Astrocyte (in vitro differentiated cells and primary cell): ENCODE results near the gene VRK1. TPM values are rescaled to one million over a fixed set of nuclear protein-coding genes. Genes with fewer than 3 reads are reported as not detected.

Experiments
- DNase-seq: peaks from one replicate; pipeline ENCODE4 v3.0.0-alpha.2; 2010; ENCODE audit warnings: low read depth
- FAIRE-seq: peaks from 2 replicates; lab custom pipeline; 2011; peaks lifted over from hg19 to GRCh38; lab: Jason Lieb, UNC
- H2AFZ ChIP-seq: 2 replicates; pipeline ENCODE4 v1.6.0; 2012; ENCODE audit warnings: low read depth, low read length, inconsistent platforms
- H3K27ac ChIP-seq: 2 replicates; pipeline ENCODE4 v1.5.1; 2011; ENCODE audit warnings: low read depth, low read length, inconsistent platforms
- H3K27me3 ChIP-seq: 2 replicates; pipeline ENCODE4 v1.6.0; 2011; ENCODE audit warnings: low read length, inconsistent platforms; ENCODE audit not compliant: insufficient read depth
- H3K36me3 ChIP-seq: 2 replicates; pipeline ENCODE4 v1.5.1; 2011; ENCODE audit warnings: low read length, inconsistent platforms; ENCODE audit not compliant: insufficient read depth
- H3K4me1 ChIP-seq: 2 replicates; pipeline ENCODE4 v1.5.1; 2011; ENCODE audit warnings: low read length, inconsistent platforms; ENCODE audit not compliant: insufficient read depth
- H3K4me2 ChIP-seq: 2 replicates; pipeline ENCODE4 v1.6.0; 2012; ENCODE audit warnings: low read length, inconsistent platforms
- H3K4me3 ChIP-seq: 2 replicates; pipeline ENCODE4 v1.5.1; 2011; ENCODE audit warnings: low read depth, mild to moderate bottlenecking, low read length, inconsistent platforms; ENCODE audit not compliant: insufficient read depth
- H3K79me2 ChIP-seq: 2 replicates; pipeline ENCODE4 v1.6.0; 2012; ENCODE audit warnings: mild to moderate bottlenecking, low read length, inconsistent platforms; ENCODE audit not compliant: insufficient read depth
- H3K9ac ChIP-seq: 2 replicates; pipeline ENCODE4 v1.6.0; 2012; ENCODE audit warnings: mild to moderate bottlenecking, low read length, inconsistent platforms
- H3K9me3 ChIP-seq: 2 replicates; pipeline ENCODE4 v1.5.1; 2012; ENCODE audit warnings: low read depth, mild to moderate bottlenecking, low read length, inconsistent platforms; ENCODE audit not compliant: insufficient read depth
- H4K20me1 ChIP-seq: 2 replicates; pipeline ENCODE4 v1.6.0; 2012; ENCODE audit warnings: low read length, inconsistent platforms; ENCODE audit not compliant: insufficient read depth
- H3K27ac Mint-ChIP-seq: one replicate; pipeline ENCODE4 v1.8.0; 2021; ENCODE audit warnings: mild to moderate bottlenecking, mixed read lengths; ENCODE audit not compliant: unreplicated experiment
- H3K27me3 Mint-ChIP-seq: one replicate; pipeline ENCODE4 v1.8.0; 2021; ENCODE audit warnings: low read depth, mixed read lengths; ENCODE audit not compliant: unreplicated experiment
- H3K36me3 Mint-ChIP-seq: one replicate; pipeline ENCODE4 v1.8.0; 2021; ENCODE audit warnings: low read depth, mixed read lengths; ENCODE audit not compliant: unreplicated experiment
- H3K4me1 Mint-ChIP-seq: one replicate; pipeline ENCODE4 v1.8.0; 2021; ENCODE audit warnings: low read depth, mixed read lengths; ENCODE audit not compliant: unreplicated experiment
- H3K4me3 Mint-ChIP-seq: one replicate; pipeline ENCODE4 v1.8.0; 2021; ENCODE audit warnings: mild to moderate bottlenecking, moderate library complexity, mixed read lengths; ENCODE audit not compliant: unreplicated experiment
- H3K9me3 Mint-ChIP-seq: one replicate; pipeline ENCODE4 v1.8.0; 2021; ENCODE audit warnings: mild to moderate bottlenecking, mixed read lengths; ENCODE audit not compliant: unreplicated experiment
- CTCF ChIP-seq: IDR thresholded peaks from 2 replicates; pipeline ENCODE4 v1.5.1; 2011; ENCODE audit warnings: low read depth, mild to moderate bottlenecking, inconsistent platforms, low read length, moderate library complexity; ENCODE audit not compliant: insufficient read depth
- EZH2 ChIP-seq: IDR thresholded peaks from 2 replicates; pipeline ENCODE4 v1.6.1; 2012; ENCODE audit warnings: mild to moderate bottlenecking, low read length, inconsistent platforms; ENCODE audit not compliant: insufficient read depth
- total RNA-seq: library from RNA; stranded (reverse); gene quantifications from 2 replicates; pipeline ENCODE4 v1.2.1, GENCODE V29; 2021

VRK1 gene
- total RNA-seq, 1 donor from 2014 or later = 11.6 TPM

GRCh38 chr14:96805956-96806355, 8.8 kb downstream of the VRK1 start:
- Histone ChIP-seq H3K4me2 (no peak overlapping the region), H3K36me3 (no peaks in the 10 kb centered on the region), H3K27ac (no peak overlapping the region), H3K4me3 (no peak overlapping the region), H3K9me3 (no peaks in the 10 kb centered on the region), H3K27me3 (no peaks in the 10 kb centered on the region), H4K20me1 (peaks cover 3% of the 10 kb centered on the region), H3K4me1 (no peaks in the 10 kb centered on the region), H3K9ac (no peak overlapping the region), H3K79me2 (peaks cover 98% of the 10 kb centered on the region), H2AFZ (no peak overlapping the region)
- FAIRE-seq (no peak), DNase-seq (no peak)
- H3K4me3 Mint-ChIP-seq = no peak overlapping the region
- H3K36me3 Mint-ChIP-seq = no peaks in the 10 kb centered on the region
- H3K27ac Mint-ChIP-seq = no peak overlapping the region
- peaks cover 2% of the 10 kb centered on the region for H3K4me1 Mint-ChIP-seq
- H3K27me3 Mint-ChIP-seq = no peaks in the 10 kb centered on the region
- TF ChIP-seq EZH2 (no peak), CTCF (no peak)
- peaks cover 2% of the 10 kb centered on the region for H3K9me3 Mint-ChIP-seq

- H3K4me1 ChIP-seq = peaks cover 3% of the 10 kb centered on the region
- Mint-ChIP-seq H3K4me3 (no peak overlapping the region), H3K36me3 (no peaks in the 10 kb centered on the region), H3K27ac (no peak overlapping the region), H3K27me3 (no peaks in the 10 kb centered on the region), H3K9me3 (peaks cover 2% of the 10 kb centered on the region), H3K4me1 (peaks cover 5% of the 10 kb centered on the region)
- no peak overlapping the region for H3K4me3 ChIP-seq
- no peak overlapping the region for H3K9ac ChIP-seq
- H3K27me3 ChIP-seq = no peaks in the 10 kb centered on the region
- H3K9me3 ChIP-seq = no peaks in the 10 kb centered on the region
- no peak for TF ChIP-seq CTCF
- no peak for TF ChIP-seq EZH2
- H4K20me1 ChIP-seq = peaks cover 3% of the 10 kb centered on the region
- no peaks in the 10 kb centered on the region for H3K36me3 ChIP-seq
- peaks cover 98% of the 10 kb centered on the region for H3K79me2 ChIP-seq
- FAIRE-seq = no peak
- H3K4me2 ChIP-seq = no peak overlapping the region
- H3K27ac ChIP-seq = no peak overlapping the region
- H2AFZ ChIP-seq = no peak overlapping the region
- DNase-seq = no peak
Measured at GRCh38 chr14:96806836-96807235, 9.7 kb downstream of the VRK1 start.

GRCh38 chr14:96808619-96809406, 11.6 kb downstream of the VRK1 start:
- no peak overlapping the region for H3K4me3 Mint-ChIP-seq
- H3K27ac Mint-ChIP-seq = no peak overlapping the region
- Histone ChIP-seq H3K79me2 (peaks cover 98% of the 10 kb centered on the region), H3K9me3 (no peaks in the 10 kb centered on the region), H3K27me3 (no peaks in the 10 kb centered on the region), H3K27ac (no peak overlapping the region), H2AFZ (no peak overlapping the region), H3K9ac (no peak overlapping the region), H3K36me3 (no peaks in the 10 kb centered on the region), H4K20me1 (peaks cover 6% of the 10 kb centered on the region), H3K4me3 (no peak overlapping the region), H3K4me2 (no peak overlapping the region), H3K4me1 (peaks cover 3% of the 10 kb centered on the region)
- no peaks in the 10 kb centered on the region for H3K36me3 Mint-ChIP-seq
- FAIRE-seq = no peak
- peaks cover 5% of the 10 kb centered on the region for H3K4me1 Mint-ChIP-seq
- no peaks in the 10 kb centered on the region for H3K27me3 Mint-ChIP-seq
- DNase-seq = no peak
- TF ChIP-seq CTCF (no peak), EZH2 (no peak)
- peaks cover 2% of the 10 kb centered on the region for H3K9me3 Mint-ChIP-seq
